ENCODE data around the gene TENT4B. TPM values are rescaled to one million over a fixed set of nuclear protein-coding genes. Genes with fewer than 3 reads are reported as not detected.
A peak's percentile ranks its signal among the peaks of the same experiment; 100 is the strongest.
"Not testable (repeated sequence)": the region's sequence is repeated elsewhere in the genome, so short reads cannot be mapped to it uniquely, and the experiment has no call there.

The TENT4B gene
- total RNA-seq, 1 donor: 12.5 TPM

GRCh38 chr16:50123417-50123816 is 29.7 kb upstream of the TENT4B start:
- no peak overlapping the region for H3K4me3 ChIP-seq (ENCODE audit: low read depth, low read length)
- TF ChIP-seq, protein P1, sequence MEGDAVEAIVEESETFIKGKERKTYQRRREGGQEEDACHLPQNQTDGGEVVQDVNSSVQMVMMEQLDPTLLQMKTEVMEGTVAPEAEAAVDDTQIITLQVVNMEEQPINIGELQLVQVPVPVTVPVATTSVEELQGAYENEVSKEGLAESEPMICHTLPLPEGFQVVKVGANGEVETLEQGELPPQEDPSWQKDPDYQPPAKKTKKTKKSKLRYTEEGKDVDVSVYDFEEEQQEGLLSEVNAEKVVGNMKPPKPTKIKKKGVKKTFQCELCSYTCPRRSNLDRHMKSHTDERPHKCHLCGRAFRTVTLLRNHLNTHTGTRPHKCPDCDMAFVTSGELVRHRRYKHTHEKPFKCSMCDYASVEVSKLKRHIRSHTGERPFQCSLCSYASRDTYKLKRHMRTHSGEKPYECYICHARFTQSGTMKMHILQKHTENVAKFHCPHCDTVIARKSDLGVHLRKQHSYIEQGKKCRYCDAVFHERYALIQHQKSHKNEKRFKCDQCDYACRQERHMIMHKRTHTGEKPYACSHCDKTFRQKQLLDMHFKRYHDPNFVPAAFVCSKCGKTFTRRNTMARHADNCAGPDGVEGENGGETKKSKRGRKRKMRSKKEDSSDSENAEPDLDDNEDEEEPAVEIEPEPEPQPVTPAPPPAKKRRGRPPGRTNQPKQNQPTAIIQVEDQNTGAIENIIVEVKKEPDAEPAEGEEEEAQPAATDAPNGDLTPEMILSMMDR (IDR thresholded peaks at IDR 0.05; ENCODE audit: insufficient read depth, low read depth, low read length): no peak
- DNase-seq (ENCODE audit: low read depth): no peak

GRCh38 chr16:50124769-50125168 is 28.3 kb upstream of the TENT4B start:
- DNase-seq (ENCODE audit: low read depth): no peak
- H3K4me3 ChIP-seq (ENCODE audit: low read depth, low read length): no peak overlapping the region
- TF ChIP-seq, protein P1 (IDR thresholded peaks at IDR 0.05; ENCODE audit: insufficient read depth, low read depth, low read length): no peak

DNA sequence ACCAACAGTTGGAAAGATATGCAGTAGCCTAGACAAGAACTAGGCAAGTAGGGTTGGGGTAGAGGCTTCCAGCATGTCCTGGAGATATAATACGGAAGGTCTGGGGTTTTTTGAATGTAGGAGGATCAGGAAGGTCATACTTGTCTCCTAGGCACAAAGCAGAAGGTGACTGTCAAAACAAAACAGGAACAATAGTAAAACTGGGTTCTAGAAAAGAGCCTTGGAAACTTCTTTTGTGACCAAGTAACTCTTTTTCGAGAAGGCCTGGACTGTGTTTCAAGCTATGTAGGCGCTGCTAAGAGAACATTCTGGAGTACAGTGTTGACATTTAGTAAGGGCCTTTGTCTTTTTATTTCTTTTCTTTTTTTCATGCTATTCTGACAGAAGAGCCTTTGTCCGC is 26.9 kb upstream of the TENT4B start:
- no peak overlapping the region for H3K4me3 ChIP-seq (ENCODE audit: low read depth, low read length)
- TF ChIP-seq, protein P1 (IDR thresholded peaks at IDR 0.05; ENCODE audit: insufficient read depth, low read depth, low read length): no peak
- no peak for DNase-seq (ENCODE audit: low read depth)

- H3K4me3 ChIP-seq (ENCODE audit: low read depth, low read length); DNase-seq (ENCODE audit: low read depth): not testable (repeated sequence)
Measured at GRCh38 chr16:50132571-50132970, 20.5 kb upstream of the TENT4B start.

- H3K4me3 ChIP-seq (ENCODE audit: low read depth, low read length): no peak overlapping the region
- TF ChIP-seq, protein P1 (IDR thresholded peaks at IDR 0.05; ENCODE audit: insufficient read depth, low read depth, low read length): no peak
- no peak for DNase-seq (ENCODE audit: low read depth)
Measured at GRCh38 chr16:50133214-50133613, 19.9 kb upstream of the TENT4B start.

DNA sequence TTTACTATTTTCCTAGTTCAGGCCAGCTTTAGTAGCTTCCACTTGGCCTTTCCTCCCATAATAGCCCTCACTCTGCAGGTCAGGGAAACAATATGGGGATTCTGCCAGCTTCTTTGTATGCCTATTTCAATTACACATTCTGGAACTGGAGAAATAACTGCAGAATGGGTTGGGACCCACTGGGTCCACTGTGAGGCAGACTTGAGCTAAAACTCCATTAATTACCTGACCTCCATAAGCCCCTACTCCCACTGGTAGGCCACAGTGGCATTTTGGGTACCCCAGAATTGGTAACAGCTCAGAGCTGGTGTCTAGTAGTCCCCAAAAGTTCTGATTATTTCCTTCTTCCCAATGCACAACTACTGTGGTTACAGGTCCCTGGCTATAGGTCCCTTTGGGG is 16.7 kb upstream of the TENT4B start:
- no peak overlapping the region for H3K4me3 ChIP-seq (ENCODE audit: low read depth, low read length)
- no peak for DNase-seq (ENCODE audit: low read depth)
- TF ChIP-seq, protein P1 (IDR thresholded peaks at IDR 0.05; ENCODE audit: insufficient read depth, low read depth, low read length): peak; percentile 18

- H3K4me3 ChIP-seq (ENCODE audit: low read depth, low read length): no peak overlapping the region
- TF ChIP-seq, protein P1 (IDR thresholded peaks at IDR 0.05; ENCODE audit: insufficient read depth, low read depth, low read length): no peak
- DNase-seq (ENCODE audit: low read depth): no peak
Measured at GRCh38 chr16:50137268-50137667, 15.8 kb upstream of the TENT4B start.

All from fibroblast of villous mesenchyme (primary cell).